ENCODE data around the gene CHURC1. TPM values are rescaled to one million over a fixed set of nuclear protein-coding genes. Genes with fewer than 3 reads are reported as not detected.

Gene CHURC1
- total RNA-seq, 1 donor from 2014 or later: 52.5 TPM

GRCh38 chr14:64944861-64945260 lies 30.6 kb downstream of the CHURC1 start:
- Histone ChIP-seq H3K4me3 (no peak overlapping the region), H3K27me3 (no peaks in the 10 kb centered on the region), H3K9me3 (no peaks in the 10 kb centered on the region), H3K36me3 (peaks cover 19% of the 10 kb centered on the region), H3K4me1 (peaks cover 6% of the 10 kb centered on the region), H3K27ac (no peak overlapping the region)
- ATAC-seq (no peak), DNase-seq (no peak)
- intact Hi-C loops (cut with DNase I): no loop called here
- TF ChIP-seq, protein P1, sequence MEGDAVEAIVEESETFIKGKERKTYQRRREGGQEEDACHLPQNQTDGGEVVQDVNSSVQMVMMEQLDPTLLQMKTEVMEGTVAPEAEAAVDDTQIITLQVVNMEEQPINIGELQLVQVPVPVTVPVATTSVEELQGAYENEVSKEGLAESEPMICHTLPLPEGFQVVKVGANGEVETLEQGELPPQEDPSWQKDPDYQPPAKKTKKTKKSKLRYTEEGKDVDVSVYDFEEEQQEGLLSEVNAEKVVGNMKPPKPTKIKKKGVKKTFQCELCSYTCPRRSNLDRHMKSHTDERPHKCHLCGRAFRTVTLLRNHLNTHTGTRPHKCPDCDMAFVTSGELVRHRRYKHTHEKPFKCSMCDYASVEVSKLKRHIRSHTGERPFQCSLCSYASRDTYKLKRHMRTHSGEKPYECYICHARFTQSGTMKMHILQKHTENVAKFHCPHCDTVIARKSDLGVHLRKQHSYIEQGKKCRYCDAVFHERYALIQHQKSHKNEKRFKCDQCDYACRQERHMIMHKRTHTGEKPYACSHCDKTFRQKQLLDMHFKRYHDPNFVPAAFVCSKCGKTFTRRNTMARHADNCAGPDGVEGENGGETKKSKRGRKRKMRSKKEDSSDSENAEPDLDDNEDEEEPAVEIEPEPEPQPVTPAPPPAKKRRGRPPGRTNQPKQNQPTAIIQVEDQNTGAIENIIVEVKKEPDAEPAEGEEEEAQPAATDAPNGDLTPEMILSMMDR (IDR thresholded peaks at IDR 0.05): no peak

GRCh38 chr14:64945431-64946178 lies 31.4 kb downstream of the CHURC1 start:
- Histone ChIP-seq H3K4me3 (no peak overlapping the region), H3K9me3 (no peaks in the 10 kb centered on the region), H3K27me3 (no peaks in the 10 kb centered on the region), H3K36me3 (peaks cover 18% of the 10 kb centered on the region), H3K27ac (no peak overlapping the region), H3K4me1 (peaks cover 6% of the 10 kb centered on the region)
- DNase-seq (no peak), ATAC-seq (no peak)
- TF ChIP-seq, protein P1 (IDR thresholded peaks at IDR 0.05): no peak
- intact Hi-C loops (cut with DNase I): no loop called here

DNA sequence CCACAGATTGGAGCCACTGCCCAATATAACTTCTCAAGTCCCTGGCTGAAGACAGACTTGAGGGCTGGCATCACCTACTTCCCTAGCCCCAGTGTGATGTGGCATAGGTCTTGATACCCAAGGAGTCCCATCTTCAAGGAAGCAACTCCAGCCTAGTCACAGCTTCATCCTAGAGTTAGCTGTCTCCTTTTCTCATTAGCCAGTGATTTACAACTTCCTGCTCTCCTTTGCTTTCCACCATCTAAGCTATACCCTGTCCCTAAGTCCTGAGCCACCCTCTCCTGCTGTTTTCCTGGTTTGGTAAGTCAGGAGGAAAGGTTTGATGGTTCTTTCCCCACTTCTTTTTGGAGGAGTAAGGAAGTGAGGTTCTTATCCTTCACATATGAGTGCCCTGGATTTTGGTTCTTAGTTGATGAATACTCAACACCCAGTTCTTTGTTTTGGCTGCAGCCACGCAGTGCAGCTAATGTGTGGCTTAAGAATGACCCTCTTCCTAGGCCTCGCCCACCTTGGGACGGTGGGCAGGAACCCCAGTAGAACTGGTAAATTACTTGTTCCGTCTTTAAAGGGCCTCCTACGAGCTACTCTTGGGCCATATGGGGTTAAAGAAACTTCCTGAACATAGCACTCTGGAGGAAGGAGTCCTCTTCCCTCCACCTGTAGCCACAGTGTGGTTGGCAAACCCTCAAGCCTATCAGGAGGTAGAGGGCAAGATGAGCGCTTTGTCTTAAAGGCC lies 32.2 kb downstream of the CHURC1 start:
- DNase-seq (no peak), ATAC-seq (no peak)
- Histone ChIP-seq H3K4me1 (peaks cover 6% of the 10 kb centered on the region), H3K36me3 (peaks cover 9% of the 10 kb centered on the region), H3K27ac (no peak overlapping the region), H3K9me3 (no peaks in the 10 kb centered on the region), H3K4me3 (no peak overlapping the region), H3K27me3 (no peaks in the 10 kb centered on the region)
- TF ChIP-seq, protein P1 (IDR thresholded peaks at IDR 0.05): no peak
- intact Hi-C loops (cut with DNase I): no loop called here

GRCh38 chr14:64947710-64948611 lies 33.7 kb downstream of the CHURC1 start:
- H3K27ac ChIP-seq: no peak overlapping the region
- peaks cover 7% of the 10 kb centered on the region for H3K36me3 ChIP-seq
- H3K27me3 ChIP-seq: no peaks in the 10 kb centered on the region
- H3K4me3 ChIP-seq: no peak overlapping the region
- H3K4me1 ChIP-seq: peaks cover 6% of the 10 kb centered on the region
- intact Hi-C loops (cut with DNase I): no loop called here
- H3K9me3 ChIP-seq: no peaks in the 10 kb centered on the region
- DNase-seq: no peak
- ATAC-seq: no peak
- TF ChIP-seq, protein P1 (IDR thresholded peaks at IDR 0.05): no peak

DNA sequence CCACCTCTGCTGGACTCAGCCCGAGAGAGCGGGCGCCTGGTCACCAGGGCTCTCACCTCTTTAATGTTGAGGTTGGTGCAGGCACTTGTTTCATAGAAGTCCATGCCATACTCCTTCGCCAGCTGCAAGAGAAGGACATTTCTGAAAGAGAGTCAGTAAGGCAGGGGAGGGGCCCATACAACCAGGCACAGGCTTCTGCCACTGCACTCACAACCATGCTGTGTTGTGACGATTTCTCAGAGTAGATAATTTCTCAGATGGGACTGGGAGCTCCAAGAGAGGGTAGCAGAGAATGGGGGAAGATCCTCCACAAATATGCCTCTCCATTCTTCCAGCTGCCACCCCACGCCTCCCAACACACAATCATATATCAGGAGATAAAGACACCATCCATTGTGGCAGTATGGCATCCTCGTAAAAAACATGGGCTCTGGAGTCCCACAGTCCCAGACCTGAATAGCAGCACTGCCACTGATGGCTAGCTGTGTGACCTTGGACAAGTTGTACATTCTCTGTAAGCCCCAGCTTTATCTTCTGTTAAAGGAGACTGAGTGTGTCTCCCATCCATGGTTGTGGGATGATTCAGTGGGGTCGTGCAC lies 34.5 kb downstream of the CHURC1 start:
- no peak for ATAC-seq
- TF ChIP-seq, protein P1 (IDR thresholded peaks at IDR 0.05): no peak
- peaks cover 6% of the 10 kb centered on the region for H3K4me1 ChIP-seq
- intact Hi-C loops (cut with DNase I): no loop called here
- H3K36me3 ChIP-seq: peaks cover 6% of the 10 kb centered on the region
- no peak overlapping the region for H3K27ac ChIP-seq
- no peak for DNase-seq
- H3K4me3 ChIP-seq: no peak overlapping the region
- no peaks in the 10 kb centered on the region for H3K9me3 ChIP-seq
- no peaks in the 10 kb centered on the region for H3K27me3 ChIP-seq

All from upper lobe of right lung (tissue), 1 donor.